ENCODE measurements around the gene EFCAB14. TPM values are rescaled to one million over a fixed set of nuclear protein-coding genes. Genes with fewer than 3 reads are reported as not detected.
A peak's percentile ranks its signal among the peaks of the same experiment; 100 is the strongest.
"Not testable (repeated sequence)": the region's sequence is repeated elsewhere in the genome, so short reads cannot be mapped to it uniquely, and the experiment has no call there.

Gene EFCAB14
- total RNA-seq, 1 donor from 2014 or later = 67.3 TPM

- H3K27ac ChIP-seq = no peak overlapping the region
- H3K4me3 ChIP-seq = no peak overlapping the region
- H3K4me1 ChIP-seq = peaks cover 25% of the 10 kb centered on the region
- intact Hi-C loops (cut with DNase I) = loop anchor here (10.0 kb wide), 3 partner anchors 107 to 317 kb away; partner anchors contain the start of gene MOB3C
- H3K27me3 ChIP-seq = no peaks in the 10 kb centered on the region
- DNase-seq (ENCODE audit: extremely low spot score in 2 of 2) = no peak
- TF ChIP-seq, protein P1, sequence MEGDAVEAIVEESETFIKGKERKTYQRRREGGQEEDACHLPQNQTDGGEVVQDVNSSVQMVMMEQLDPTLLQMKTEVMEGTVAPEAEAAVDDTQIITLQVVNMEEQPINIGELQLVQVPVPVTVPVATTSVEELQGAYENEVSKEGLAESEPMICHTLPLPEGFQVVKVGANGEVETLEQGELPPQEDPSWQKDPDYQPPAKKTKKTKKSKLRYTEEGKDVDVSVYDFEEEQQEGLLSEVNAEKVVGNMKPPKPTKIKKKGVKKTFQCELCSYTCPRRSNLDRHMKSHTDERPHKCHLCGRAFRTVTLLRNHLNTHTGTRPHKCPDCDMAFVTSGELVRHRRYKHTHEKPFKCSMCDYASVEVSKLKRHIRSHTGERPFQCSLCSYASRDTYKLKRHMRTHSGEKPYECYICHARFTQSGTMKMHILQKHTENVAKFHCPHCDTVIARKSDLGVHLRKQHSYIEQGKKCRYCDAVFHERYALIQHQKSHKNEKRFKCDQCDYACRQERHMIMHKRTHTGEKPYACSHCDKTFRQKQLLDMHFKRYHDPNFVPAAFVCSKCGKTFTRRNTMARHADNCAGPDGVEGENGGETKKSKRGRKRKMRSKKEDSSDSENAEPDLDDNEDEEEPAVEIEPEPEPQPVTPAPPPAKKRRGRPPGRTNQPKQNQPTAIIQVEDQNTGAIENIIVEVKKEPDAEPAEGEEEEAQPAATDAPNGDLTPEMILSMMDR (IDR thresholded peaks at IDR 0.05) = no peak
- TF ChIP-seq POLR2A (IDR thresholded peaks at IDR 0.05) (no peak), POLR2AphosphoS5 (IDR thresholded peaks at IDR 0.05; ENCODE audit: insufficient read depth in 1 of 2, low read depth in 1 of 2) (no peak)
- no peaks in the 10 kb centered on the region for H3K9me3 ChIP-seq
- H3K36me3 ChIP-seq = no peaks in the 10 kb centered on the region
Measured at GRCh38 chr1:46721686-46722205, 2.8 kb upstream of the EFCAB14 start.

DNA sequence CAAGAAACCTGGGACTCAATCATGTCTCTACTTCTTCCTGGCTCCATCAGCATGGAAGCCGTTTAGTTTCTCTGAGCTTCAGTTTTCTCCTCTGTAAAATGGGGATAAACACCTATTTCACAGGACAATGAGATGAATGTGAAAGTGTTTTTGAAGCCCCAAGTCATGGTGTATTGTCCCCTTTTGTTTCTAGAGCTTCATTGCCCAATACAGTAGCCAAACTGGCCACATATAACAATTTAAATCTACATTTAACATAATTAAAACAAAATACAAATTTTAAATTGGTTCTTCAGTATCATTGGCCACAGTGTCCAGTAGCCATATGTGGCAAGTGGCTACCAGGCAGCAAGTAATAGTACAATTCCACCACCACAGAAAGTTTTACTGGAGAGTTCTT is 2.3 kb upstream of the EFCAB14 start:
- DNase-seq (ENCODE audit: extremely low spot score in 2 of 2) = no peak
- no peaks in the 10 kb centered on the region for H3K27me3 ChIP-seq
- no peak overlapping the region for H3K4me3 ChIP-seq
- TF ChIP-seq, protein P1 (IDR thresholded peaks at IDR 0.05) = no peak
- no peak for TF ChIP-seq POLR2A (IDR thresholded peaks at IDR 0.05)
- TF ChIP-seq POLR2AphosphoS5 (IDR thresholded peaks at IDR 0.05; ENCODE audit: insufficient read depth in 1 of 2, low read depth in 1 of 2) = no peak
- no peaks in the 10 kb centered on the region for H3K9me3 ChIP-seq
- H3K36me3 ChIP-seq = no peaks in the 10 kb centered on the region
- intact Hi-C loops (cut with DNase I) = loop anchor here (10.0 kb wide), 3 partner anchors 106 to 316 kb away; partner anchors contain the start of gene MOB3C
- peaks cover 30% of the 10 kb centered on the region for H3K4me1 ChIP-seq
- no peak overlapping the region for H3K27ac ChIP-seq

DNA sequence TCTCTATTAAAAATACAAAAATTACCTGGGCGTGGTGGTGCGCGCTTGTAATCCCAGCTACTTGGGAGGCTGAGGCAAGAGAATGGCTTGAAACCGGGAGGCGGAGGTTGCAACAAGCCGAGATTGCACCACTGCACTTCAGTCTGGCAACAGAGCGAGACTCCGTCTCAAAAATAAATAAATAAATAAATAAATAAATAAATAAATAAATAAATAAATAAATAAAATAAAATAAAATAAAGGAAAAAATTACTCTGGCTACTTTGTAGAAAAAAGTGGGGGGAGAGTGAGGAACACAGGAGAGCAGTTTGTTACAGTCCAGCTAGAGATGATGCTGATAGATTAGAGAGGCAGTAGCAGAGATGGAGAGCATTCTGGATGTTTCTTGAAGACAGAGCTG is 1.4 kb upstream of the EFCAB14 start:
- H3K9me3 ChIP-seq; DNase-seq (ENCODE audit: extremely low spot score in 2 of 2); H3K4me3 ChIP-seq; H3K27me3 ChIP-seq; H3K36me3 ChIP-seq; H3K27ac ChIP-seq: not testable (repeated sequence)
- H3K4me1 ChIP-seq = peaks cover 36% of the 10 kb centered on the region
- intact Hi-C loops (cut with DNase I) = loop anchor here (10.0 kb wide), 3 partner anchors 106 to 316 kb away; partner anchors contain the start of gene MOB3C

GRCh38 chr1:46719689-46720088 is 775 bp upstream of the EFCAB14 start:
- H3K27me3 ChIP-seq = no peaks in the 10 kb centered on the region
- TF ChIP-seq POLR2AphosphoS5 (IDR thresholded peaks at IDR 0.05; ENCODE audit: insufficient read depth in 1 of 2, low read depth in 1 of 2) (no peak), POLR2A (IDR thresholded peaks at IDR 0.05) (no peak)
- TF ChIP-seq, protein P1 (IDR thresholded peaks at IDR 0.05) = no peak
- no peaks in the 10 kb centered on the region for H3K9me3 ChIP-seq
- intact Hi-C loops (cut with DNase I) = loop anchor here (10.0 kb wide), 3 partner anchors 105 to 315 kb away; partner anchors contain the start of gene MOB3C
- H3K4me3 ChIP-seq = peak overlapping the region; percentile 92 to 98
- peaks cover 41% of the 10 kb centered on the region for H3K4me1 ChIP-seq
- DNase-seq (ENCODE audit: extremely low spot score in 2 of 2) = no peak
- H3K36me3 ChIP-seq = peaks cover 0 to 12% of the 10 kb centered on the region in 2 donors
- H3K27ac ChIP-seq = peak overlapping the region; percentile 78

GRCh38 chr1:46718340-46718726 is 581 bp downstream of the EFCAB14 start:
- H3K4me1 ChIP-seq = peaks cover 41% of the 10 kb centered on the region
- intact Hi-C loops (cut with DNase I) = no loop called here

More at GRCh38 chr1:46718340-46718726, 581 bp downstream of the EFCAB14 start:
- TF ChIP-seq POLR2A (IDR thresholded peaks at IDR 0.05) = no peak
- TF ChIP-seq, protein P1 (IDR thresholded peaks at IDR 0.05) = no peak
- TF ChIP-seq POLR2AphosphoS5 (IDR thresholded peaks at IDR 0.05; ENCODE audit: insufficient read depth in 1 of 2, low read depth in 1 of 2) = no peak
- no peak for DNase-seq (ENCODE audit: extremely low spot score in 2 of 2)
- Histone ChIP-seq H3K9me3 (no peaks in the 10 kb centered on the region), H3K36me3 (peaks cover 0 to 14% of the 10 kb centered on the region in 2 donors), H3K27ac (peak overlapping the region; percentile 78), H3K4me3 (peak overlapping the region; percentile 92 to 98), H3K27me3 (no peaks in the 10 kb centered on the region)
